HEK293 (cell line): ENCODE results near the gene USH1G.

Source experiments
- CTCF ChIA-PET: fragments of 350-600 bp; formaldehyde crosslinking; extraction: SDS; loops from one replicate; lab custom pipeline; 2021; ENCODE audit warnings: antibody characterized with exemption; lab: Yijun Ruan, JAX
- POLR2A ChIA-PET: fragments of 300-600 bp; formaldehyde crosslinking; extraction: SDS; loops from one replicate; lab custom pipeline; 2020; ENCODE audit warnings: antibody characterized with exemption, inconsistent platforms; lab: Yijun Ruan, JAX
- H3K27ac ChIP-seq: fragments of 200-500 bp; sonication (Bioruptor generic); 2 replicates; pipeline ENCODE4 v1.5.1; 2014; ENCODE audit warnings: low read depth, low read length, control low read depth, inconsistent platforms; ENCODE audit errors: extremely low read depth
- H3K36me3 ChIP-seq, 2 experiments: fragments of 200-500 bp in 1 of 2; sonication (Bioruptor generic) in 1 of 2; 1 replicate in 1 of 2; 2 replicates in 1 of 2; pipeline ENCODE4 v1.5.1; 2014 to 2017; ENCODE audit warnings: inconsistent platforms in 2 of 2, low read length in 2 of 2; ENCODE audit not compliant: control insufficient read depth in 2 of 2, insufficient read depth in 1 of 2
- H3K4me1 ChIP-seq: fragments of 200-500 bp; sonication (Bioruptor generic); 2 replicates; pipeline ENCODE4 v1.5.1; 2014; ENCODE audit warnings: mild to moderate bottlenecking, low read length, inconsistent platforms; ENCODE audit not compliant: control insufficient read depth, insufficient read depth
- H3K4me3 ChIP-seq: 2 replicates; pipeline ENCODE4 v1.5.1; 2011; ENCODE audit warnings: low read depth, mild to moderate bottlenecking, control low read depth, low read length, moderate library complexity
- H3K9me3 ChIP-seq: fragments of 200-500 bp; sonication (Bioruptor generic); 2 replicates; pipeline ENCODE4 v1.5.1; 2014; ENCODE audit warnings: low read depth, low read length, inconsistent platforms; ENCODE audit not compliant: control insufficient read depth, insufficient read depth
- BCL11A ChIP-seq: fragments of 450-650 bp; formaldehyde crosslinking; IDR thresholded peaks from 2 replicates; pipeline ENCODE4 v1.5.1; 2016; ENCODE audit warnings: low read depth, missing biosample characterization, missing genetic modification characterization
- KLF9 ChIP-seq: fragments of 450-650 bp; formaldehyde crosslinking; IDR thresholded peaks from 2 replicates; pipeline ENCODE4 v1.5.1; 2016; ENCODE audit warnings: missing biosample characterization, missing genetic modification characterization, low read depth
- OVOL3 ChIP-seq: fragments of 450-650 bp; formaldehyde crosslinking; IDR thresholded peaks from 2 replicates; pipeline ENCODE4 v1.5.1; 2016; ENCODE audit warnings: missing biosample characterization, missing genetic modification characterization
- PRDM1 ChIP-seq: fragments of 450-650 bp; formaldehyde crosslinking; IDR thresholded peaks from 2 replicates; pipeline ENCODE4; 2016; ENCODE audit warnings: missing biosample characterization, missing genetic modification characterization
- ZNF133 ChIP-seq: fragments of 450-650 bp; formaldehyde crosslinking; IDR thresholded peaks from 2 replicates; pipeline ENCODE4 v1.5.1; 2016; ENCODE audit warnings: missing biosample characterization, missing genetic modification characterization
- ZNF239 ChIP-seq: fragments of 450-650 bp; formaldehyde crosslinking; IDR thresholded peaks from 2 replicates; pipeline ENCODE4 v1.5.1; 2016; ENCODE audit warnings: missing biosample characterization, missing genetic modification characterization
- ZNF37A ChIP-seq: fragments of 450-650 bp; IDR thresholded peaks from 2 replicates; pipeline ENCODE4 v1.5.1; 2018; ENCODE audit warnings: missing biosample characterization, missing genetic modification characterization
- ZNF544 ChIP-seq: fragments of 450-650 bp; formaldehyde crosslinking; IDR thresholded peaks from 2 replicates; pipeline ENCODE4 v1.5.0; 2017; ENCODE audit warnings: missing biosample characterization, missing genetic modification characterization
- ZNF621 ChIP-seq: fragments of 450-650 bp; formaldehyde crosslinking; IDR thresholded peaks from 2 replicates; pipeline ENCODE4 v1.5.1; 2017; ENCODE audit warnings: missing biosample characterization, missing genetic modification characterization
- TF ChIP-seq, protein P1 (sequence below): fragments of 450-650 bp; formaldehyde crosslinking; IDR thresholded peaks from 2 replicates; pipeline ENCODE4 v1.5.1; 2016; ENCODE audit warnings: missing biosample characterization, missing genetic modification characterization, borderline replicate concordance
- TF ChIP-seq, protein P2 (sequence below): fragments of 450-650 bp; formaldehyde crosslinking; conservative IDR thresholded peaks from 2 replicates; pipeline ENCODE4 v1.5.1; 2016; ENCODE audit warnings: low read depth, missing biosample characterization, missing genetic modification characterization
- TF ChIP-seq, protein P3 (sequence below): fragments of 450-650 bp; formaldehyde crosslinking; IDR thresholded peaks from 2 replicates; pipeline ENCODE4 v1.5.1; 2017; ENCODE audit warnings: missing biosample characterization, missing genetic modification characterization
- TF ChIP-seq, protein P4 (sequence below): fragments of 450-650 bp; formaldehyde crosslinking; IDR thresholded peaks from 2 replicates; pipeline ENCODE4 v1.5.1; 2016; ENCODE audit warnings: missing biosample characterization, missing genetic modification characterization, borderline replicate concordance
- TF ChIP-seq, protein P5 (sequence below): fragments of 450-650 bp; formaldehyde crosslinking; IDR thresholded peaks from 2 replicates; pipeline ENCODE4 v1.5.1; 2016; ENCODE audit warnings: missing biosample characterization, missing genetic modification characterization
- TF ChIP-seq, protein P6 (sequence below): fragments of 450-650 bp; formaldehyde crosslinking; IDR thresholded peaks from 2 replicates; pipeline ENCODE4 v1.5.1; 2016; ENCODE audit warnings: missing biosample characterization, missing genetic modification characterization, low read depth
- TF ChIP-seq, protein P7 (sequence below): fragments of 450-650 bp; formaldehyde crosslinking; IDR thresholded peaks from 2 replicates; pipeline ENCODE4 v1.5.1; 2016; ENCODE audit warnings: missing biosample characterization, missing genetic modification characterization

Gene USH1G

DNA sequence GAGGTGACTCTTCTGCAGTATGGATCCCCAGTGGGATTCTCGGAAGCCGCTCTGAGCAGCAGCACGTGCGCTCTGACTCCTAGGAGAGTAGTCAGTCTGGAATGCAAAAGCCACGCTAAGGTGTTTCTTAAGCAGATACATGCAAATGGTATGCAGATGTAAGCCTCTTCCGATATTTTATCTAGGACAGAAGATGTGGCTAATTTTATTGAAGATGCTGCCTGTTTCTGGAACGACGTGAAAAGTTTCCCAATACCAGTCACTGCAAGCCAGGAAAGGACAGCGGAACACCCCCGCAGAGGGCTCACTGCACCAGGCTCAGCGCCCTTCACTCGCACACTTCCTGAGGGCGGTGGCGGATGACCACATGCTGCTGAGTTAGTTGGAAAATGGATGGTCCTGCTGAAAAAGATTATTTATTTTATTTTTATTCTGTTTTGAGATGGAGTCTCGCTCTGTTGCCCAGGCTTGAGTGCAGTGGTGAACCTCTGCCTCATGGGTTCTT is 39.8 kb downstream of the USH1G start:
- no peak overlapping the region for H3K4me3 ChIP-seq
- POLR2A ChIA-PET: no interaction called here
- TF ChIP-seq ZNF544 (no peak), OVOL3 (tag by site-specific recombination) (no peak), KLF9 (tag by site-specific recombination) (no peak), PRDM1 (no peak), ZNF621 (no peak), ZNF133 (tag by site-specific recombination) (no peak), ZNF239 (tag by site-specific recombination) (no peak), ZNF37A (tag by site-specific recombination) (no peak), BCL11A (tag by site-specific recombination) (no peak)
- TF ChIP-seq, protein P1, sequence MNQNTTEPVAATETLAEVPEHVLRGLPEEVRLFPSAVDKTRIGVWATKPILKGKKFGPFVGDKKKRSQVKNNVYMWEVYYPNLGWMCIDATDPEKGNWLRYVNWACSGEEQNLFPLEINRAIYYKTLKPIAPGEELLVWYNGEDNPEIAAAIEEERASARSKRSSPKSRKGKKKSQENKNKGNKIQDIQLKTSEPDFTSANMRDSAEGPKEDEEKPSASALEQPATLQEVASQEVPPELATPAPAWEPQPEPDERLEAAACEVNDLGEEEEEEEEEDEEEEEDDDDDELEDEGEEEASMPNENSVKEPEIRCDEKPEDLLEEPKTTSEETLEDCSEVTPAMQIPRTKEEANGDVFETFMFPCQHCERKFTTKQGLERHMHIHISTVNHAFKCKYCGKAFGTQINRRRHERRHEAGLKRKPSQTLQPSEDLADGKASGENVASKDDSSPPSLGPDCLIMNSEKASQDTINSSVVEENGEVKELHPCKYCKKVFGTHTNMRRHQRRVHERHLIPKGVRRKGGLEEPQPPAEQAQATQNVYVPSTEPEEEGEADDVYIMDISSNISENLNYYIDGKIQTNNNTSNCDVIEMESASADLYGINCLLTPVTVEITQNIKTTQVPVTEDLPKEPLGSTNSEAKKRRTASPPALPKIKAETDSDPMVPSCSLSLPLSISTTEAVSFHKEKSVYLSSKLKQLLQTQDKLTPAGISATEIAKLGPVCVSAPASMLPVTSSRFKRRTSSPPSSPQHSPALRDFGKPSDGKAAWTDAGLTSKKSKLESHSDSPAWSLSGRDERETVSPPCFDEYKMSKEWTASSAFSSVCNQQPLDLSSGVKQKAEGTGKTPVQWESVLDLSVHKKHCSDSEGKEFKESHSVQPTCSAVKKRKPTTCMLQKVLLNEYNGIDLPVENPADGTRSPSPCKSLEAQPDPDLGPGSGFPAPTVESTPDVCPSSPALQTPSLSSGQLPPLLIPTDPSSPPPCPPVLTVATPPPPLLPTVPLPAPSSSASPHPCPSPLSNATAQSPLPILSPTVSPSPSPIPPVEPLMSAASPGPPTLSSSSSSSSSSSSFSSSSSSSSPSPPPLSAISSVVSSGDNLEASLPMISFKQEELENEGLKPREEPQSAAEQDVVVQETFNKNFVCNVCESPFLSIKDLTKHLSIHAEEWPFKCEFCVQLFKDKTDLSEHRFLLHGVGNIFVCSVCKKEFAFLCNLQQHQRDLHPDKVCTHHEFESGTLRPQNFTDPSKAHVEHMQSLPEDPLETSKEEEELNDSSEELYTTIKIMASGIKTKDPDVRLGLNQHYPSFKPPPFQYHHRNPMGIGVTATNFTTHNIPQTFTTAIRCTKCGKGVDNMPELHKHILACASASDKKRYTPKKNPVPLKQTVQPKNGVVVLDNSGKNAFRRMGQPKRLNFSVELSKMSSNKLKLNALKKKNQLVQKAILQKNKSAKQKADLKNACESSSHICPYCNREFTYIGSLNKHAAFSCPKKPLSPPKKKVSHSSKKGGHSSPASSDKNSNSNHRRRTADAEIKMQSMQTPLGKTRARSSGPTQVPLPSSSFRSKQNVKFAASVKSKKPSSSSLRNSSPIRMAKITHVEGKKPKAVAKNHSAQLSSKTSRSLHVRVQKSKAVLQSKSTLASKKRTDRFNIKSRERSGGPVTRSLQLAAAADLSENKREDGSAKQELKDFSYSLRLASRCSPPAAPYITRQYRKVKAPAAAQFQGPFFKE: no peak
- TF ChIP-seq, protein P2, sequence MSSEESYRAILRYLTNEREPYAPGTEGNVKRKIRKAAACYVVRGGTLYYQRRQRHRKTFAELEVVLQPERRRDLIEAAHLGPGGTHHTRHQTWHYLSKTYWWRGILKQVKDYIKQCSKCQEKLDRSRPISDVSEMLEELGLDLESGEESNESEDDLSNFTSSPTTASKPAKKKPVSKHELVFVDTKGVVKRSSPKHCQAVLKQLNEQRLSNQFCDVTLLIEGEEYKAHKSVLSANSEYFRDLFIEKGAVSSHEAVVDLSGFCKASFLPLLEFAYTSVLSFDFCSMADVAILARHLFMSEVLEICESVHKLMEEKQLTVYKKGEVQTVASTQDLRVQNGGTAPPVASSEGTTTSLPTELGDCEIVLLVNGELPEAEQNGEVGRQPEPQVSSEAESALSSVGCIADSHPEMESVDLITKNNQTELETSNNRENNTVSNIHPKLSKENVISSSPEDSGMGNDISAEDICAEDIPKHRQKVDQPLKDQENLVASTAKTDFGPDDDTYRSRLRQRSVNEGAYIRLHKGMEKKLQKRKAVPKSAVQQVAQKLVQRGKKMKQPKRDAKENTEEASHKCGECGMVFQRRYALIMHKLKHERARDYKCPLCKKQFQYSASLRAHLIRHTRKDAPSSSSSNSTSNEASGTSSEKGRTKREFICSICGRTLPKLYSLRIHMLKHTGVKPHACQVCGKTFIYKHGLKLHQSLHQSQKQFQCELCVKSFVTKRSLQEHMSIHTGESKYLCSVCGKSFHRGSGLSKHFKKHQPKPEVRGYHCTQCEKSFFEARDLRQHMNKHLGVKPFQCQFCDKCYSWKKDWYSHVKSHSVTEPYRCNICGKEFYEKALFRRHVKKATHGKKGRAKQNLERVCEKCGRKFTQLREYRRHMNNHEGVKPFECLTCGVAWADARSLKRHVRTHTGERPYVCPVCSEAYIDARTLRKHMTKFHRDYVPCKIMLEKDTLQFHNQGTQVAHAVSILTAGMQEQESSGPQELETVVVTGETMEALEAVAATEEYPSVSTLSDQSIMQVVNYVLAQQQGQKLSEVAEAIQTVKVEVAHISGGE (tag by site-specific recombination): no peak
- TF ChIP-seq, protein P3, sequence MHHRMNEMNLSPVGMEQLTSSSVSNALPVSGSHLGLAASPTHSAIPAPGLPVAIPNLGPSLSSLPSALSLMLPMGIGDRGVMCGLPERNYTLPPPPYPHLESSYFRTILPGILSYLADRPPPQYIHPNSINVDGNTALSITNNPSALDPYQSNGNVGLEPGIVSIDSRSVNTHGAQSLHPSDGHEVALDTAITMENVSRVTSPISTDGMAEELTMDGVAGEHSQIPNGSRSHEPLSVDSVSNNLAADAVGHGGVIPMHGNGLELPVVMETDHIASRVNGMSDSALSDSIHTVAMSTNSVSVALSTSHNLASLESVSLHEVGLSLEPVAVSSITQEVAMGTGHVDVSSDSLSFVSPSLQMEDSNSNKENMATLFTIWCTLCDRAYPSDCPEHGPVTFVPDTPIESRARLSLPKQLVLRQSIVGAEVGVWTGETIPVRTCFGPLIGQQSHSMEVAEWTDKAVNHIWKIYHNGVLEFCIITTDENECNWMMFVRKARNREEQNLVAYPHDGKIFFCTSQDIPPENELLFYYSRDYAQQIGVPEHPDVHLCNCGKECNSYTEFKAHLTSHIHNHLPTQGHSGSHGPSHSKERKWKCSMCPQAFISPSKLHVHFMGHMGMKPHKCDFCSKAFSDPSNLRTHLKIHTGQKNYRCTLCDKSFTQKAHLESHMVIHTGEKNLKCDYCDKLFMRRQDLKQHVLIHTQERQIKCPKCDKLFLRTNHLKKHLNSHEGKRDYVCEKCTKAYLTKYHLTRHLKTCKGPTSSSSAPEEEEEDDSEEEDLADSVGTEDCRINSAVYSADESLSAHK (tag by site-specific recombination): no peak
- TF ChIP-seq, protein P4, sequence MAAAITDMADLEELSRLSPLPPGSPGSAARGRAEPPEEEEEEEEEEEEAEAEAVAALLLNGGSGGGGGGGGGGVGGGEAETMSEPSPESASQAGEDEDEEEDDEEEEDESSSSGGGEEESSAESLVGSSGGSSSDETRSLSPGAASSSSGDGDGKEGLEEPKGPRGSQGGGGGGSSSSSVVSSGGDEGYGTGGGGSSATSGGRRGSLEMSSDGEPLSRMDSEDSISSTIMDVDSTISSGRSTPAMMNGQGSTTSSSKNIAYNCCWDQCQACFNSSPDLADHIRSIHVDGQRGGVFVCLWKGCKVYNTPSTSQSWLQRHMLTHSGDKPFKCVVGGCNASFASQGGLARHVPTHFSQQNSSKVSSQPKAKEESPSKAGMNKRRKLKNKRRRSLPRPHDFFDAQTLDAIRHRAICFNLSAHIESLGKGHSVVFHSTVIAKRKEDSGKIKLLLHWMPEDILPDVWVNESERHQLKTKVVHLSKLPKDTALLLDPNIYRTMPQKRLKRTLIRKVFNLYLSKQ (tag by site-specific recombination): no peak
- TF ChIP-seq, protein P5, sequence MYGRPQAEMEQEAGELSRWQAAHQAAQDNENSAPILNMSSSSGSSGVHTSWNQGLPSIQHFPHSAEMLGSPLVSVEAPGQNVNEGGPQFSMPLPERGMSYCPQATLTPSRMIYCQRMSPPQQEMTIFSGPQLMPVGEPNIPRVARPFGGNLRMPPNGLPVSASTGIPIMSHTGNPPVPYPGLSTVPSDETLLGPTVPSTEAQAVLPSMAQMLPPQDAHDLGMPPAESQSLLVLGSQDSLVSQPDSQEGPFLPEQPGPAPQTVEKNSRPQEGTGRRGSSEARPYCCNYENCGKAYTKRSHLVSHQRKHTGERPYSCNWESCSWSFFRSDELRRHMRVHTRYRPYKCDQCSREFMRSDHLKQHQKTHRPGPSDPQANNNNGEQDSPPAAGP (tag by site-specific recombination): no peak
- TF ChIP-seq, protein P6, sequence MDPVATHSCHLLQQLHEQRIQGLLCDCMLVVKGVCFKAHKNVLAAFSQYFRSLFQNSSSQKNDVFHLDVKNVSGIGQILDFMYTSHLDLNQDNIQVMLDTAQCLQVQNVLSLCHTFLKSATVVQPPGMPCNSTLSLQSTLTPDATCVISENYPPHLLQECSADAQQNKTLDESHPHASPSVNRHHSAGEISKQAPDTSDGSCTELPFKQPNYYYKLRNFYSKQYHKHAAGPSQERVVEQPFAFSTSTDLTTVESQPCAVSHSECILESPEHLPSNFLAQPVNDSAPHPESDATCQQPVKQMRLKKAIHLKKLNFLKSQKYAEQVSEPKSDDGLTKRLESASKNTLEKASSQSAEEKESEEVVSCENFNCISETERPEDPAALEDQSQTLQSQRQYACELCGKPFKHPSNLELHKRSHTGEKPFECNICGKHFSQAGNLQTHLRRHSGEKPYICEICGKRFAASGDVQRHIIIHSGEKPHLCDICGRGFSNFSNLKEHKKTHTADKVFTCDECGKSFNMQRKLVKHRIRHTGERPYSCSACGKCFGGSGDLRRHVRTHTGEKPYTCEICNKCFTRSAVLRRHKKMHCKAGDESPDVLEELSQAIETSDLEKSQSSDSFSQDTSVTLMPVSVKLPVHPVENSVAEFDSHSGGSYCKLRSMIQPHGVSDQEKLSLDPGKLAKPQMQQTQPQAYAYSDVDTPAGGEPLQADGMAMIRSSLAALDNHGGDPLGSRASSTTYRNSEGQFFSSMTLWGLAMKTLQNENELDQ (tag by site-specific recombination): no peak
- TF ChIP-seq, protein P7, sequence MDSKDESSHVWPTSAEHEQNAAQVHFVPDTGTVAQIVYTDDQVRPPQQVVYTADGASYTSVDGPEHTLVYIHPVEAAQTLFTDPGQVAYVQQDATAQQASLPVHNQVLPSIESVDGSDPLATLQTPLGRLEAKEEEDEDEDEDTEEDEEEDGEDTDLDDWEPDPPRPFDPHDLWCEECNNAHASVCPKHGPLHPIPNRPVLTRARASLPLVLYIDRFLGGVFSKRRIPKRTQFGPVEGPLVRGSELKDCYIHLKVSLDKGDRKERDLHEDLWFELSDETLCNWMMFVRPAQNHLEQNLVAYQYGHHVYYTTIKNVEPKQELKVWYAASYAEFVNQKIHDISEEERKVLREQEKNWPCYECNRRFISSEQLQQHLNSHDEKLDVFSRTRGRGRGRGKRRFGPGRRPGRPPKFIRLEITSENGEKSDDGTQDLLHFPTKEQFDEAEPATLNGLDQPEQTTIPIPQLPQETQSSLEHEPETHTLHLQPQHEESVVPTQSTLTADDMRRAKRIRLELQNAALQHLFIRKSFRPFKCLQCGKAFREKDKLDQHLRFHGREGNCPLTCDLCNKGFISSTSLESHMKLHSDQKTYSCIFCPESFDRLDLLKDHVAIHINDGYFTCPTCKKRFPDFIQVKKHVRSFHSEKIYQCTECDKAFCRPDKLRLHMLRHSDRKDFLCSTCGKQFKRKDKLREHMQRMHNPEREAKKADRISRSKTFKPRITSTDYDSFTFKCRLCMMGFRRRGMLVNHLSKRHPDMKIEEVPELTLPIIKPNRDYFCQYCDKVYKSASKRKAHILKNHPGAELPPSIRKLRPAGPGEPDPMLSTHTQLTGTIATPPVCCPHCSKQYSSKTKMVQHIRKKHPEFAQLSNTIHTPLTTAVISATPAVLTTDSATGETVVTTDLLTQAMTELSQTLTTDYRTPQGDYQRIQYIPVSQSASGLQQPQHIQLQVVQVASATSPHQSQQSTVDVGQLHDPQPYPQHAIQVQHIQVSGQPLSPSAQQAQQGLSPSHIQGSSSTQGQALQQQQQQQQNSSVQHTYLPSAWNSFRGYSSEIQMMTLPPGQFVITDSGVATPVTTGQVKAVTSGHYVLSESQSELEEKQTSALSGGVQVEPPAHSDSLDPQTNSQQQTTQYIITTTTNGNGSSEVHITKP (tag by site-specific recombination): no peak
- CTCF ChIA-PET: no interaction called here
- no peak overlapping the region for H3K27ac ChIP-seq
- H3K9me3 ChIP-seq: no peaks in the 10 kb centered on the region
- no peaks in the 10 kb centered on the region for H3K36me3 ChIP-seq
- H3K4me1 ChIP-seq: no peaks in the 10 kb centered on the region; the same call in 1 of the 2 replicates
